ENCODE data around the gene DLGAP4. TPM values are rescaled to one million over a fixed set of nuclear protein-coding genes. Genes with fewer than 3 reads are reported as not detected.

Gene DLGAP4
- total and polyA plus RNA-seq, 12 donors = 34.0 to 74.4 (median 55.6) TPM

- Histone ChIP-seq H3K4me3 (no peak overlapping the region), H3K27me3 (no peaks in the 10 kb centered on the region), H3K27ac (peak overlapping the region; percentile 11 to 91 (median 88)), H3K9me3 (no peaks in the 10 kb centered on the region), H3K4me1 (peaks cover 8 to 39% (median 24%) of the 10 kb centered on the region in 9 donors), H3K36me3 (no peaks in the 10 kb centered on the region)
- WGBS, 2 donors = 62 to 69% methylated on average over 17 of the region's 17 CpGs
- no peak for TF ChIP-seq CTCF (IDR thresholded peaks at IDR 0.05)
- intact Hi-C loops (cut with DNase I) = loop anchor here in 2 of 10 donors (5.0 to 10.0 kb wide), 2 partner anchors 35 to 183 kb away; partner anchors contain the start of gene RAB5IF (in 1 of the 2)
- DNase-seq (no peak), ATAC-seq (no peak)
These were observed 265.7 kb downstream of the DLGAP4 start for GRCh38 chr20:36571564-36572504.

GRCh38 chr20:36572701-36573102, 266.6 kb downstream of the DLGAP4 start:
- ATAC-seq = peak in 7 of 8 donors; percentile 2 to 14 (median 6)
- no peak for TF ChIP-seq CTCF (IDR thresholded peaks at IDR 0.05)
- H3K4me3 ChIP-seq = peak overlapping the region in 9 of 10 donors; percentile 66 to 89 (median 82)
- H3K27ac ChIP-seq = peak overlapping the region; percentile 11 to 91 (median 88)
- no peaks in the 10 kb centered on the region for H3K9me3 ChIP-seq
- H3K27me3 ChIP-seq = no peaks in the 10 kb centered on the region
- H3K4me1 ChIP-seq = peaks cover 8 to 40% (median 24%) of the 10 kb centered on the region in 9 donors
- no peaks in the 10 kb centered on the region for H3K36me3 ChIP-seq
- no peak for DNase-seq
- intact Hi-C loops (cut with DNase I) = loop anchor here in 2 of 10 donors (5.0 to 10.0 kb wide), 2 partner anchors 35 to 182 kb away; partner anchors contain the start of gene RAB5IF (in 1 of the 2)
- 15 to 16% methylated on average over 20 of the region's 20 CpGs for WGBS, 2 donors

GRCh38 chr20:36573103-36573797, 267.1 kb downstream of the DLGAP4 start, which contains the start of gene TGIF2:
Gene TGIF2, plus strand, starts transcription at chr20:36573597. Its CDS starts 5,178 bp downstream, at chr20:36578775.
- intact Hi-C loops (cut with DNase I) = loop anchor here in 2 of 10 donors (5.0 to 10.0 kb wide), 2 partner anchors 34 to 182 kb away; partner anchors contain the start of gene RAB5IF (in 1 of the 2)
- ATAC-seq = peak; percentile 86 to 90 (median 88)
- Histone ChIP-seq H3K36me3 (no peaks in the 10 kb centered on the region), H3K4me3 (peak within 1 kb of the TSS; percentile 66 to 89 (median 84)), H3K4me1 (peaks cover 8 to 40% (median 24%) of the 10 kb centered on the region in 9 donors), H3K27ac (peak within 1 kb of the TSS; percentile 11 to 91 (median 88)), H3K9me3 (no peaks in the 10 kb centered on the region), H3K27me3 (no peaks in the 10 kb centered on the region)
- no peak for TF ChIP-seq CTCF (IDR thresholded peaks at IDR 0.05)
- DNase-seq = peak; percentile 84 to 85
- 2% methylated on average over 72 to 78 of the region's 80 CpGs for WGBS, 2 donors

All from heart right ventricle (tissue), 16 donors.